HG03520 (cell line): ENCODE results near the gene ADGRV1.
"Not testable (repeated sequence)": the region's sequence is repeated elsewhere in the genome, so short reads cannot be mapped to it uniquely, and the experiment has no call there.

Experiments used
- ATAC-seq: cut with Tn5 transposase; IDR thresholded peaks from one replicate; pipeline ENCODE4 v1.9.1; 2021; ENCODE audit warnings: mild to moderate bottlenecking, moderate library complexity; ENCODE audit not compliant: unreplicated experiment

The ADGRV1 gene

DNA sequence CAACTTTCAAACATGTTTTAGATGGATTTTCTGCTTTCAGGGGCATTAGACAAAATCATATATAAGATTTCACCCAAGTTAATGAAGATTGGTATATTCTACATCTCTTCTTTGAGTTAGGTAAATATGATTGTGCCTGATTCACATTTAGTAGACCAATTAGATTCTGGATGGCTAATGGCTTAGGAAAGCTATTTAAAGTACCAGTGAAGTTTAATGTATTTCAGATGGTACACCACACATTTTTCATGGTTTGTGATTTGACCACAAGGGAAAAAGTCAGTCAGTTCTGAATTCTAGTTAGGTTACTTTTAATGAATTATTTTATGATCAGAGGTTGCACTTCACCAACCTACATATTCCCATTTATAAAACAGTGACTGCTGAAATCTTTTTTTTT is 409.7 kb downstream of the ADGRV1 start:
- ATAC-seq = no peak

DNA sequence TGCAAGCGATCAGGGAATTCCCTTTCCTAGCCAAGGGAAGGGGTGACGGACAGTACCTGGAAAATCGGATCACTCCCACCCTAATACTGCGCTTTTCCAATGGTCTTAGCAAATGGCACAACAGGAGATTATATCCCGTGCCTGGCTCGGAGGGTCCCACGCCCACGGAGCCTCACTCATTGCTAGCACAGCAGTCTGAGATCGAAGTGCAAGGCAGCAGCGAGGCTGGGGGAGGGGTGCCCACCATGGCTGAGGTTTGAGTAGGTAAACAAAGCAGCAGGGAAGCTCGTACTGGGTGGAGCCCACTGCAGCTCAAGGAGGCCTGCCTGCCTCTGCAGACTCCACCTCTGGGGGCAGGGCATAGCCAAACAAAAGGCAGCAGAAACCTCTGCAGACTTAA is 411.3 kb downstream of the ADGRV1 start:
- ATAC-seq = not testable (repeated sequence)

DNA sequence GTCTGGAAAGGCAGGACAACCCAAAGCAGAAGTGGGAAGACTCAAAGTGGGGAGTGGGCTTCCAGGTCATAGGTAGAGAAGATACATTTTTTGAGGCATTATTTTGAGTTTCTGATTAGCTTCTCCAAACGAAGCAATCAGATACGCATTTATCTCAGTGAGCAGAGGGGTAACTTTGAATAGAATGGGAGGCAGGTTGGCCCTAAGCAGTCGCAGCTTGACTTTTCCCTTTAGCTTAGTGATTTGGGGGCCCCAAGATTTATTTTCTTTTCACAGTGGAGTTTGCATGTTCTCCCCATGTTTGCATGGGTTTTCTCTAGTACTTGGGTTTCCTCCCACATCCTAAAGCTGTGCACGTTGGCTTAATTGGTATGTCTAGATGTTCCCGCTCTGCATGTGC is 422.6 kb downstream of the ADGRV1 start:
- no peak for ATAC-seq

DNA sequence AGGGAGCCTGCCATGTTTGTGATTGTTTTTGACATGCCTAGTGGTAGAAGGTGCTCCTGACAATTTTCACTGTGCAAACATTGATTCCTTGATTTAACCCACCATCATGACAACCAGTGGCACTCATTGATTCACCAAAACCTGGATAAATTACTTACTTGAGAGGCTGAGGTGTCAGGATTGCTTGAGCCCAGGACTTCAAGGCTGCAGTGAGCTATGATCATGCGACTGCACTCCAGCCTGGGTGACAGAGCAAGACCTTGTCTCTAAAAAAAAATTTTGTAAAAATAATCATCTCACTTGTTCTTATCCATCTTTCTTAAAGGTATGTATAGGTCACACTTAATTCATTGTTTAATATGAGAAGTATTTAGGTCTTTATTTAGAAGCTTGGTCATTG is 423.2 kb downstream of the ADGRV1 start:
- no peak for ATAC-seq

DNA sequence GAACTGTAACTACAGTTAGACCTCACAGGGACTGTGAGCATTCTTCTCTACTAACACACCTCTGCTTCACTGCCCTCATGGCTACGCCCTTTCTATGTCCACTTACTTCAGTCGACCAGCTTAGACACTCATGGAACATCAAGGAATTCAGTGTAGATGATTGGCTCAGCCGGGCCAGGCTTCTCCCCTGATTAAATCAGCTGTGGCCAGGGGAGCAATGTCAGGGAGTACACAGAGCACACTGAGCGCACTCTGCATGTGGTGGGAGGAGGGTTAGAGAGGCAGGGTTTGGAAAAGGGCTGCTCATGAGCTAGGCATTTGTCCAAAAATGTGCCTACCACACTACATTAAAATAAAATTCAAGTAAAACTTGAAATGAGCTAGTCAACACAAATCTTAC is 424.0 kb downstream of the ADGRV1 start:
- ATAC-seq = no peak

DNA sequence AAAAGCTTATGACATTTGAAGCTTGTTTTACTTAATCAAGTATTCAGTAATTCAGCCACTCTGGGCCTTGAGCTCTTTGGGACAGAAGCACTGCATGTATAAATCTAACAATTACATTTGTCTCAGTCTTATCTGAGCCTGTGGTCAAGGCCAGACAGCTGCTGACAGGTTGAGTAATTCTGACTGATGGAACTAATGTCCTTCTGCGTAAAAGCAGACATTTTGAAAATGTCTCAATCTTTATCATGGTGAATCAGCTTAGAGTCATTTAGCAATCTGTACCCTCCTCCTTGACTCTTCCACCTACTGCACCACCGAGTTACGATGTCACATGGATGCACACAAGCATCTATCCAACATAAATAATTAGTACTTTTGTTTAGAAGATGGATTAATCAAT is 424.6 kb downstream of the ADGRV1 start:
- no peak for ATAC-seq

DNA sequence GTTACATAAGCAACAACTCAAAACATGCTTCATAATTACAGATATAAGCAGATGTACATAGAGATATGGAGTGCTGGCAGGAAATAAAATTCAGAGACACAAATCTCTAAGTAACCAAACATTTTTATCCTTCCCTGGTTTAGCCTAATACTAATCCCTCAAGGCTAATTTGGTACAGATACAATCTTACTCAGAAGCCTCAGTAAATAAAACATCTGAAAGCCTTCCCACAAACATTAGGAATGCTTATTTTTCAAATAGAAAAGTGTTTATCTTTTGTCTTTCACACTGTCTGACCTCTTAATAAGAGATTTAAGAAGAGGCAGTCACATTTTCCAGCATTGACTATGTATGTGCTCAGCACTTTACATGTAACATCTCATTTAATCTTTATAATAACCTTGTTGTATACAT is 425.1 kb downstream of the ADGRV1 start:
- ATAC-seq = no peak

DNA sequence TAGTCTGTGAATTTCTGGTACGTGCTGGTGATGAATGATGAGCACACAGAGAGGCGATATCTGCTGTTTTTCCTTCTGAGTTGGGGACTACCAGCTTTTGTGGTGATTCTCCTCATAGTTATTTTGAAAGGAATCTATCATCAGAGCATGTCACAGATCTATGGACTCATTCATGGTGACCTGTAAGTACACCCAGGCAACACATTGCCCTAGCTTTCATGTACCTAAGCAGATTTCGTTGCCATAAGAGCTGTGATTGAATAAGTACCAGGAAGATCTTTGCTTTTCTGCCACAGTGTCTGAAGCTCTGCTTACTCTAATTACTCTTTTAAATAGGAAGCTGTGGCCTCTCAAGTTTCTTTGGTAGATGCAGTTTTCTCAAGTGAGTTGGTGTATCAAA is 426.7 kb downstream of the ADGRV1 start:
- ATAC-seq = no peak

DNA sequence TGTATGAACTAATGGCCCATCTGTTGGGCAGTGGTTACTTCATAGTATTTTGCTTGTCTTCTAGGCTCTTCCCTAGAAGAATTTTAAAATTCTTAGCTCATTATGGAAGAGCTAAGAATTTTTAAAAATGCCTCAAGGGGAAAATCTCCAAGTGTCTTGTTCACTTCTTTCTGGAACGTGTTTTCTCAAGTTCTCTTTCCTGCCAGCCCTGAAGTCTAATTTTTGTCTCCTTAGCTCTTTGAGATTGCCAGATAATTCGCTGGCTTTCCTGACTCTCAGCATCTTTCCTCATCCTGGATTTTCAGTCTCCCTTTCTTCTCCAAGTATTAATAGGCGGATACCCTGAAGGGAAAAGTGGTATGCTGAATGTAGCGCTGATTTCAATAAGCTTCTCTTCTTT is 429.1 kb downstream of the ADGRV1 start:
- ATAC-seq = no peak

DNA sequence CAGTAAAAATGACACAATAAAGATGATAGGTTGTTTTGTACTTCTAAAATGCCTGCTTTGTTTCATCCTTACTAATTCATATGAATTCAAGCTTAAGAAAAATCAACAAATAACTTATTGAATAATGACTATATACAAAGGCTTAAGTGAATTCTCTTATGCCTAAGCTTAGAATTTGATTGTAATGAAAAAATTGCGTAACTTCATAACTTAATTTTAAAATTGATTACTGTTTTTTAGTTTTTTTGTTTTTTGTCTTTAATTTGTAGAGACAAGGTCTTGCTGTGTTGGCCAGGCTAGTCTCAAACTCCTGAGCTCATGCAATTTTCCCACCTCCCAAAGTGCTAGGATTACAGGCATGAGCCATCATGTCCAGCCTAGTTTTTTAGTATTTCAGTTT is 432.6 kb downstream of the ADGRV1 start:
- ATAC-seq = no peak

DNA sequence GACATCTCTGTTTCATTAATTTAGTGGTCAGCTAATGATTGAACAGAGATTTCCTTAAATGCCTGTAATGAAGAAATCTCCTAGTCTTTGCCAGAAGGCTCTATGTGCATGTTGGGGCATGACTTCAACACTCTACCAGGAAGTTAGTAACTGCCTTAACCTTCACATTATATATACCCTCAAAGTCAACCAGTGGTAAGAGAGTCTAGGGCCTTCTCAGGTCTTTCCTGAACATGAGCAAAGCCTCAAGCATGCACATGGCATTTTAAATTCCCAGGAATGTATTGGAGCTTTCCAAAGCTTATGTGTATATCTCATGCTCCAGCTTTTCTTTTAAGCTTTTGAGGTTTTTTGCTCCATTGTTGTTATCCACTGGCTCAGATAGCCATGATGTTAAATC is 436.2 kb downstream of the ADGRV1 start:
- no peak for ATAC-seq

DNA sequence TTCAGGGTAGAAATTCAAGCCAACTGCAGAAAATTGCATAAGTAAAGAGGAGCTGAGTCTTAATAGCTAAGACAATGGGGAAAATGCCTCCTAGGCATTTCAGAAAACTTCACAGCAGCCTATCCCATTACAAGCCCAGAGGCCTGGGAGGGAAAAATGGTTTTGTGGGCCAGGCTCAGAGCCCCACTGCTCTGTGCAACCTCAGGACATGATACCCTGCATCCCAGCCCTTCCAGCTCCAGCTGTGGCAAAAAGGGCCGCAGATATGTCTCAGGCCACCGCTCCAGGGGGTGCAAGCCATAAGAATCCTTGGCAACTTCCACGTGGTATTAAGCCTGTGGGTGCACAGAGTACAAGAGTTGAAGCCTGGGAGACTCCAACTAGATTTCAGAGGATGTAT is 437.5 kb downstream of the ADGRV1 start:
- no peak for ATAC-seq

DNA sequence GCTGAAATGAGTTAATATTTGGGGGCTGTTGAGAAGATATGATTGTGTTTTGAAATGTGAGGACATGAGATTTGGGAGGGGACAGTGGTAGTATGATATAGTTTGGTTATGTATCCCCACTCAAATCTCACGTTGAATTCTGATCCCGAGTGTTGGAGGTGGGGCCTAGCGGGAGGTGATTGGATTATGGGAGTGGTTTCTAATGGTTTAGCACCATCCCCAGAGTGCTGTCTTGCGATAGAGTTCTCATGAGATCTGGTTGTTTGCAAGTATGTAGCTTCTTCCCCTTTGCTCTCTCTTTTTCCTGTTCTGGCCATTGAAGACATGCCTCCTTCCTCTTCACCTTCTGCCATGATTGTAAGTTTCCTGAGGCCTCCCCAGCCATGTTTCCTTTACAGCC is 438.5 kb downstream of the ADGRV1 start:
- no peak for ATAC-seq

DNA sequence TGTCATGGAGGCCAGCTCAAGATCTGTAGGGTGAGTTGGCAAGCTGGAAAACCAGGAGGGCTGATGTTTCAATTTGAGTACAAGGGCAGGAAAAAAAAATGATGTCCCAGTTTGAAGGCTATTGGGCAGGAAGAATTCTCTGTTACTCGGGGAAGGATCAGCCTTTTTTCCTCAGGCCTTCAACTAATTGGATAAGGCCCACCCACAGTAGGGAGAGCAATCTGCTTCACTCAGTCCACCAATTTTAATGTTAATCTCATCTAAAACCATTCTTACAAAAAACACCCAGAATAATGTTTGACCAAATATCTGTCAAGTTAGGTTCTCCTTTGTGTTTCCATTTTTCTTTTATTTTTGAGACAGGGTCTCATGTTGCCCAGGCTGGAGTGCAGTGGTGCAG is 442.1 kb downstream of the ADGRV1 start:
- no peak for ATAC-seq

DNA sequence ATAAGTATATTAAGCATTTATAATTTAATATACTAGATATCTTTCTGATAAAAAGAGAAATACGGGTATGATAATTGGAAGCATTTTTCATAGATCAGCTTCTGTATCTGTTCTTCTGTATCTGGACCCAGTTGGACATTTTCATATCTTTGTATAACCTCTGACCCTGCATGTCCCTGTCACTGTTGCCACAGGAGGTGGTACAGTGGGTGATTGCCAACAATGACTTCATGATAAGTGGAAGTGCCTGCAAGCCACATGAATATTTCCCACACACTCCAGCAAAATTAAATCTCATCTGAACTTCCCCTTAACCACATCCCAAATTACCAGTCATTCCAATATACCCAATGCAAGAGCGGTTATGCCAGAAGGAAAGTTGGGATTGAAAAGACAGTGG is 448.1 kb downstream of the ADGRV1 start:
- no peak for ATAC-seq

DNA sequence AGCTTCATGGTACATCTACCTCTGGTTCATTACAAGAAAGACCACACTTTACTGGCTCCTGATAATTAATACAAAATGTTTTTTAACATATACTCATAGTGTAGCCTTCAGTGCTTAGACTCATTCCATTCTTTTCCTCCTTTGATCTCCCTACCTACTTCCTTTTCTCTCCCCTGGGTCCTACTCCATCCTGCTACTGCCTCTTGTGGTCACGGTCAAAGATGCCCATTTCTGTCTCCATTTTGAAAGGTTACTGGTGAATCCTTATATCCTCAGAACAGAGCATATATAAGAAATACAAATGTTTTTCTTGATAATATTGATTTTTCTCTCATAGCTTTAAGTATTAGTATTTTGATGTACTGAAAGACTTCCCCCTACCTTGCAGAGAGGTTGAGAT is 448.7 kb downstream of the ADGRV1 start:
- no peak for ATAC-seq

DNA sequence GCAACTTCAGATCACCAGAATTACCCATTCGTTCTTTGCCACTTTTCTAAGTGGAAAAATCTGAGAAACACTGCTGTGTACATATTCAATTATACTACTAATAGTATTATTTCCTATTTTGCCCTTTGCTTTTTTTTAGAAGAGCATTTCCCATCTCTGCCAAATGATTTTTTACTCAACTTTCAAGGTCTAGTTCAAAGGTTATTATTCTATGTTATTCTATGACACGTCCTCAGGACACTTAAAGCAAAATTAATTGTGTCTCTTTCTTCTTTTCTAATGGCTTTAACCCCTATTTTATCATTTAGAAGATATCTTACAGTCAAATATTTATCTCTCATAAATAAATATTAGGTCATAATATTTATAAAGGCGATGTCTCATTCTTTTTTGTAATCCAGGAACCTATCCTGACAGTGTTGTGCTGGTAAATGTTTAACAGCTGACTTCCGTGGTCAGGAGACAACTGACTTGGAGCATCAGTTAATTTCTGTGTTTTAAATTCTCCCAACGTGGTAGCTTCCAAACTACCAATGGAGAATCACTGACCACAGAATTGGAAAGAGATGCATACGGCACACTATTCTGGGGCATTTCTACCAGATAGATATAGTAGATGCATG is 449.3 kb downstream of the ADGRV1 start:
- ATAC-seq = no peak

DNA sequence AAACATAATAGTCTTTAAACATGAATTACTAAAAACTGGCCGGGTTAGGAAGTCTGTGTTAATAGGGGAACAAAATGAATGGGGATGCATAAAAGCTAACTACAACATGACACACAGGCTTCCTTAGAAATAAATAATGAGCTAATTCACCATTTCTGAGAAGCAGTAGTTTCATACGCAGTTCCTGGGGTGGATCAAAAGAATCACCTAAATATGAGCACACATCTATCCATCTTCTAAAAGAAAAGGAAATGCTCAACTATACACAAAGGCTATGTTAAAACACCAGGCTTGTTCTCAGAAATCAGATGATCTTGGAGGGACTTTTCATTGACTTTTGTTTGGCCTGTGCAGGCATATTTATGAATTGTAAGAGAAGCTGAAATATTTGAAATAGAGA is 451.5 kb downstream of the ADGRV1 start:
- ATAC-seq = no peak

DNA sequence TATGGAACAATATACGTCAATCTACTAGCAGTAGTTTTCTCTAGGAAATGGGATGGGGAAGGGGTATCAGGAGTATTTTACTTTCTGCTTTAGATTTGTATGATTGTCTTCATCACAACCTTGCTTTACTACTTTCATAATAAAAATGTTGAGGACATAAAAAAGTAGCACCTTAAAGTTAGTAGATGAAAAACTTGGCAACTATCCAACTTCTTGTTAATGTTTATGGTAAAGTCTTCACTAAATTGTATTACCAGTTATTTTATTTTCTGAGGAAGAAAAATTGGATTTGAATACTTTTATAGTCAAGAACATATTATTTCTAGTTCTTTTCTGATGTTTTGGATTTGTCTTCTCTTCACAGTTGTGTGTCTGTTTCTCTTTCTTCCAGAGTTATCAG is 452.4 kb downstream of the ADGRV1 start:
- no peak for ATAC-seq

DNA sequence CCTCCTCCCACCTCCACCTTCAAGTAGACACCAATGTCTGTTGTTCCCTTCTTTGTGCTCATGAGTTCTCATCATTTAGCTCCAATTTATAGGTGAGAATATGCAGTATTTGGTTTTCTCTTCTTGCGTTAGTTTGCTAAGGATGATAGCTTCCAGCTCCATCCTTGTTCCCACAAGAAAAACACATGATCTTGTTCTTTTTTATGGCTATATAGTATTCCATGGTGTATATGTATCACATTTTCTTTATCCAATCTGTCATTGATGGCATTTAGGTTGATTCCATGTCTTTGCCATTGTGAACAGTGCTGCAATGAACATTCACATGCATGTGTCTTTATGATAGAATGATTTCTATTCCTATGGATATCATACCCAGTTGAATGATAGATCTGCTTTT is 454.3 kb downstream of the ADGRV1 start:
- ATAC-seq = not testable (repeated sequence)

DNA sequence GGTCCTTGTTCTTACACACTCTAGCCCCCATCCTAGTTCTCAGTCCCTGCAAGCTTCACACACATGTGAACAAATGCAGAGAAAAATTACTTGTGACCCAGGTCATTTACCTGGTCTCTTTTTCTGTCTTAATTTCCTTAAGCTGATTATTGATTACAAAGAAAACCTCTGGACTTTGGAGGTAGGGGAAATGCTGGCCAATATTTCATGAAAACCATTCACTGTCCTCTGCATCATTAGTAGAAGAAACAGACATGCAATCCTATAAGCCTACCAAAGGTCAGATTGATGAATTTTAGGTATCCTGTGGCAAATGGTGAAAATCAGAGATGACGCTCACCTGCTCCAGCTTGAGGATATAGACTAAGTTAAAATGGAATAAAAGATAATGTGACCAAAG is 457.7 kb downstream of the ADGRV1 start:
- ATAC-seq = no peak

DNA sequence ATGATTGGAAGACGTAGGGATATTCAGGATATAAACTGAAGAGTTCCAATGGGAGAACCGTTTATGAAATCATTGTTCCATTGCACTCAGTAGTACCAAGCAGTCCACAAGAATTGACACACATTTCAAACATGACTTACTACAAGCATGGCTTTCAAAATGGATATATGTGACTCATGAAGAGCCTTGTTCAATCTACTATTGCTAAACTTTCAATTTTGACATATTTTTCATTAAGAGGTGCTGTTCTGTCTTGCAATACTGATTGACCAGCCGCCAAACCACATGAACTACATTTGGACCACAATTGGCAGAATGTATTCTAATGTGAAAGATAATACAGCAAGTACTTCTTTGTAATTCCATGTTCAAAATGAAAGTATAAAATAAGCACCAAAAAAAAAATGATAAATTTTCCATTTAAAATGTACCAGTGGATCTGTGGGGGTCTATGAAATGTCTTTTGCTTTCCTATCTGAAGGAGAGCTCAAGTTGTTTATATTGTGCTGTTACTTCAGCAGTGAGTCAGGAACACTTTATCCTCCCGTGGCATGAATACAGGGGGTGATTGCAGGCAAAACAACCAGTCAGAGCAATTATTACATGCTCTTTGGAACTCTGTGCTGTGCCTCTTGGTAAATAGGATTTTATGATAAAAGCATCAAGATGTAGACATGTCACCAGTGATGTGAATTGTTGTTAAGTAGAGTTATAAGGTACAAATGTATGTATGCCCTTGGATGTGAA is 458.5 kb downstream of the ADGRV1 start:
- ATAC-seq = no peak

DNA sequence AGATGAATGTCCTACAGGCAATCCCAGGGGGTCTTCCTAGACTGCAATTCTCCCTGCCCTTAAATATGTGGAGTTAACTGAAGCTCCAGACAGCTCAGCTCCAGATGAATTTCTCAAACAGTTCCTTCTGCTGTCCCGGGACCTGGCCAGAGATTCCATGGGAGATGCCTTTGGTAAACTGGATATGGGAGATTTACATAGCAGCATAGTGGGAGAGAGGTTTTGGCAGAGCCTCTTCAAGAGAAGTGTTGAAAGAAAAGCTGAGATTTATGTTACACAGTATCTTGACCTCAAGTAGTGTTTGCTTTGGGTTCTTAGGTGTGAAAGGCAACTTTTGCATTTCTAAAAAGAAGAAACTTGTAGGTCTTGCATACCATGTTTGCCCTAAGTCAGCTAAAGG is 459.6 kb downstream of the ADGRV1 start:
- ATAC-seq = no peak
